HEK293 (cell line): ENCODE data around the gene METTL21A.

ENCODE experiments used
- CTCF ChIA-PET: fragments of 350-600 bp; formaldehyde crosslinking; extraction: SDS; loops from one replicate; lab custom pipeline; 2021; ENCODE audit warnings: antibody characterized with exemption; lab: Yijun Ruan, JAX
- POLR2A ChIA-PET: fragments of 300-600 bp; formaldehyde crosslinking; extraction: SDS; loops from one replicate; lab custom pipeline; 2020; ENCODE audit warnings: antibody characterized with exemption, inconsistent platforms; lab: Yijun Ruan, JAX
- H3K27ac ChIP-seq: fragments of 200-500 bp; sonication (Bioruptor generic); 2 replicates; pipeline ENCODE4 v1.5.1; 2014; ENCODE audit warnings: low read depth, low read length, control low read depth, inconsistent platforms; ENCODE audit errors: extremely low read depth
- H3K36me3 ChIP-seq, 2 experiments: fragments of 200-500 bp in 1 of 2; sonication (Bioruptor generic) in 1 of 2; 1 replicate in 1 of 2; 2 replicates in 1 of 2; pipeline ENCODE4 v1.5.1; 2014 to 2017; ENCODE audit warnings: inconsistent platforms in 2 of 2, low read length in 2 of 2; ENCODE audit not compliant: control insufficient read depth in 2 of 2, insufficient read depth in 1 of 2
- H3K4me1 ChIP-seq: fragments of 200-500 bp; sonication (Bioruptor generic); 2 replicates; pipeline ENCODE4 v1.5.1; 2014; ENCODE audit warnings: mild to moderate bottlenecking, low read length, inconsistent platforms; ENCODE audit not compliant: control insufficient read depth, insufficient read depth
- H3K4me3 ChIP-seq: 2 replicates; pipeline ENCODE4 v1.5.1; 2011; ENCODE audit warnings: low read depth, mild to moderate bottlenecking, control low read depth, low read length, moderate library complexity
- H3K9me3 ChIP-seq: fragments of 200-500 bp; sonication (Bioruptor generic); 2 replicates; pipeline ENCODE4 v1.5.1; 2014; ENCODE audit warnings: low read depth, low read length, inconsistent platforms; ENCODE audit not compliant: control insufficient read depth, insufficient read depth
- OSR2 ChIP-seq: fragments of 450-650 bp; formaldehyde crosslinking; IDR thresholded peaks from 2 replicates; pipeline ENCODE4 v1.5.1; 2016; ENCODE audit warnings: missing biosample characterization, missing genetic modification characterization
- OVOL3 ChIP-seq: fragments of 450-650 bp; formaldehyde crosslinking; IDR thresholded peaks from 2 replicates; pipeline ENCODE4 v1.5.1; 2016; ENCODE audit warnings: missing biosample characterization, missing genetic modification characterization
- PRDM10 ChIP-seq: fragments of 450-650 bp; formaldehyde crosslinking; IDR thresholded peaks from 2 replicates; pipeline ENCODE4 v1.5.1; 2016; ENCODE audit warnings: missing biosample characterization, missing genetic modification characterization
- SCRT2 ChIP-seq: fragments of 450-650 bp; formaldehyde crosslinking; IDR thresholded peaks from 2 replicates; pipeline ENCODE4 v1.5.1; 2016; ENCODE audit warnings: missing biosample characterization, missing genetic modification characterization
- YY2 ChIP-seq: fragments of 450-650 bp; formaldehyde crosslinking; IDR thresholded peaks from 2 replicates; pipeline ENCODE4 v1.5.1; 2016; ENCODE audit warnings: missing biosample characterization, missing genetic modification characterization
- ZIC2 ChIP-seq: fragments of 450-650 bp; formaldehyde crosslinking; IDR thresholded peaks from 2 replicates; pipeline ENCODE4 v1.5.1; 2016; ENCODE audit warnings: missing biosample characterization, missing genetic modification characterization
- ZNF148 ChIP-seq: fragments of 450-650 bp; formaldehyde crosslinking; IDR thresholded peaks from 2 replicates; pipeline ENCODE4 v1.5.0; 2017; ENCODE audit warnings: missing biosample characterization, missing genetic modification characterization, borderline replicate concordance
- ZNF248 ChIP-seq: fragments of 450-650 bp; formaldehyde crosslinking; IDR thresholded peaks from 2 replicates; pipeline ENCODE4 v1.5.1; 2017; ENCODE audit warnings: missing biosample characterization, missing genetic modification characterization
- ZNF335 ChIP-seq: fragments of 450-650 bp; formaldehyde crosslinking; conservative IDR thresholded peaks from 2 replicates; pipeline ENCODE4 v1.5.1; 2016; ENCODE audit warnings: missing biosample characterization, missing genetic modification characterization
- ZNF350 ChIP-seq: fragments of 450-650 bp; formaldehyde crosslinking; IDR thresholded peaks from 2 replicates; pipeline ENCODE4 v1.5.0; 2017; ENCODE audit warnings: missing biosample characterization, mild to moderate bottlenecking, missing genetic modification characterization
- ZNF37A ChIP-seq: fragments of 450-650 bp; IDR thresholded peaks from 2 replicates; pipeline ENCODE4 v1.5.1; 2018; ENCODE audit warnings: missing biosample characterization, missing genetic modification characterization
- ZNF394 ChIP-seq: fragments of 450-650 bp; formaldehyde crosslinking; IDR thresholded peaks from 2 replicates; pipeline ENCODE4 v1.5.1; 2016; ENCODE audit warnings: missing biosample characterization, missing genetic modification characterization, mild to moderate bottlenecking, moderate library complexity, borderline replicate concordance
- ZNF398 ChIP-seq: fragments of 450-650 bp; formaldehyde crosslinking; IDR thresholded peaks from 2 replicates; pipeline ENCODE4 v1.5.1; 2017; ENCODE audit warnings: missing biosample characterization, missing genetic modification characterization
- ZNF426 ChIP-seq: fragments of 450-650 bp; formaldehyde crosslinking; IDR thresholded peaks from 2 replicates; pipeline ENCODE4 v1.5.1; 2017; ENCODE audit warnings: missing biosample characterization, missing genetic modification characterization, mild to moderate bottlenecking, inconsistent platforms, moderate library complexity
- ZNF677 ChIP-seq: fragments of 450-650 bp; IDR thresholded peaks from 2 replicates; pipeline ENCODE4 v1.5.0; 2018; ENCODE audit warnings: missing biosample characterization, mild to moderate bottlenecking, missing genetic modification characterization, moderate library complexity
- TF ChIP-seq, protein P1 (sequence below): fragments of 450-650 bp; formaldehyde crosslinking; IDR thresholded peaks from 2 replicates; pipeline ENCODE4 v1.5.1; 2016; ENCODE audit warnings: missing biosample characterization, missing genetic modification characterization
- TF ChIP-seq, protein P2 (sequence below): fragments of 450-650 bp; formaldehyde crosslinking; IDR thresholded peaks from 2 replicates; pipeline ENCODE4 v1.5.1; 2016; ENCODE audit warnings: missing biosample characterization, missing genetic modification characterization

The METTL21A gene

GRCh38 chr2:207567671-207568070 is 57.5 kb downstream of the METTL21A start:
- ChIA-PET POLR2A (no interaction called here), CTCF (interaction anchor here (1.0 kb wide), 1 partner anchor 59 kb away, joined by 3 read pairs; no protein-coding TSS in a partner anchor)
- Histone ChIP-seq H3K4me3 (no peak overlapping the region), H3K27ac (no peak overlapping the region), H3K36me3 (peaks cover 44 to 52% of the 10 kb centered on the region in 2 experiments), H3K9me3 (no peaks in the 10 kb centered on the region), H3K4me1 (no peaks in the 10 kb centered on the region)
- TF ChIP-seq OSR2 (tag by site-specific recombination), result no peak
- TF ChIP-seq ZNF335 (tag by site-specific recombination), result no peak
- no peak for TF ChIP-seq OVOL3 (tag by site-specific recombination)
- no peak for TF ChIP-seq YY2
- TF ChIP-seq ZNF350 (tag by site-specific recombination), result no peak
- TF ChIP-seq ZNF248 (tag by site-specific recombination), result no peak
- no peak for TF ChIP-seq ZNF677 (tag by site-specific recombination)
- no peak for TF ChIP-seq ZNF148 (tag by site-specific recombination)
- TF ChIP-seq, protein P1, sequence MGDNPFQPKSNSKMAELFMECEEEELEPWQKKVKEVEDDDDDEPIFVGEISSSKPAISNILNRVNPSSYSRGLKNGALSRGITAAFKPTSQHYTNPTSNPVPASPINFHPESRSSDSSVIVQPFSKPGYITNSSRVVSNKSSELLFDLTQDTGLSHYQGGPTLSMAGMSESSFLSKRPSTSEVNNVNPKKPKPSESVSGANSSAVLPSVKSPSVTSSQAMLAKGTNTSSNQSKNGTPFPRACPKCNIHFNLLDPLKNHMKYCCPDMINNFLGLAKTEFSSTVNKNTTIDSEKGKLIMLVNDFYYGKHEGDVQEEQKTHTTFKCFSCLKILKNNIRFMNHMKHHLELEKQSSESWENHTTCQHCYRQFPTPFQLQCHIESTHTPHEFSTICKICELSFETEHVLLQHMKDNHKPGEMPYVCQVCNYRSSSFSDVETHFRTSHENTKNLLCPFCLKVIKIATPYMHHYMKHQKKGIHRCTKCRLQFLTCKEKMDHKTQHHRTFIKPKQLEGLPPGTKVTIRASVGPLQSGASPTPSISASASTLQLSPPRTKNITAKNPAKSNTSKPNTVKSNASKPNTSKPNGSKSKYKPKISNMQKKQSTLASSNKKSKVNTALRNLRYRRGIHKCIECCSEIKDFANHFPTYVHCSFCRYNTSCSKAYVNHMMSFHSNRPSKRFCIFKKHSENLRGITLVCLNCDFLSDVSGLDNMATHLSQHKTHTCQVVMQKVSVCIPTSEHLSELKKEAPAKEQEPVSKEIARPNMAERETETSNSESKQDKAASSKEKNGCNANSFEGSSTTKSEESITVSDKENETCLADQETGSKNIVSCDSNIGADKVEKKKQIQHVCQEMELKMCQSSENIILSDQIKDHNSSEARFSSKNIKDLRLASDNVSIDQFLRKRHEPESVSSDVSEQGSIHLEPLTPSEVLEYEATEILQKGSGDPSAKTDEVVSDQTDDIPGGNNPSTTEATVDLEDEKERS (tag by site-specific recombination), result no peak
- no peak for TF ChIP-seq ZIC2 (tag by site-specific recombination)
- no peak for TF ChIP-seq SCRT2 (tag by site-specific recombination)
- TF ChIP-seq ZNF37A (tag by site-specific recombination), result no peak
- TF ChIP-seq ZNF426 (tag by site-specific recombination), result no peak
- TF ChIP-seq ZNF398 (tag by site-specific recombination), result no peak
- no peak for TF ChIP-seq ZNF394 (tag by site-specific recombination)

DNA sequence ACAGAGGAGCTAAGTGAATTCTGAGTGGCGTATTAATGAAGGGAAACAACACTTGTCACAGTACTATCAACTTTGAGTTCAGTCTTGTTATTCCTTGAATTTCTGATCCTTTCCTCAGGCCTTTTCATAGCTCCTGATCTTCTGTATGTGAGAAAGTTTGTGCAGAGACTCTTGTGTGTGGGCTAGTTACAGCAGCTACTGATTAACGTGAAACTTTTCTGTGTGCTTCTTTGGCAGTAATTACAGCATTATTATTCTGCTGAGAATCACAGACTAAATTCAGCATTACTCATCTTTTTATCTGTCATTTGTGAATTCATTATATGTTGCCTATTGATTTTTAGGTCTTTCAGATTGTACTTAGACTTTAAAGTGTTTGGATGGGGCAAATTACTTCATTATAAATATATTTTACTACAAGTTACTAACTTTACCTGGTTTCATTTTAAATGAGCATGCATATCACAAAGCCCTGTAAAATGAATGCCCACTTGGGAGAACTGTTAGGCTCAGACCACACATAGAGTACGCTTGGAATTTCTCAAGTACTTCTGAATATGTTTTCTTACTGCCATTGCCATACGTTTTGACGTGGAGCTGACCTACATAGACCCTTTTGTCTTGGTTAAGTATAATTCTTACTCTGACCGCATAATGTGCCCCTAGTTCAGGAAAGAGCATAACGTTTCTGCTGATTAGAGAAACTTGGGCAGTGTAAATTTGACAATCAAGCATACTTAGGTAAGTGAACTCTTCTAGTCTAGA is 59.3 kb downstream of the METTL21A start:
- 0 out of 2 replicates have a peak, but pooled peaks have one; percentile 9 for TF ChIP-seq PRDM10 (tag by site-specific recombination)
- TF ChIP-seq, protein P2, sequence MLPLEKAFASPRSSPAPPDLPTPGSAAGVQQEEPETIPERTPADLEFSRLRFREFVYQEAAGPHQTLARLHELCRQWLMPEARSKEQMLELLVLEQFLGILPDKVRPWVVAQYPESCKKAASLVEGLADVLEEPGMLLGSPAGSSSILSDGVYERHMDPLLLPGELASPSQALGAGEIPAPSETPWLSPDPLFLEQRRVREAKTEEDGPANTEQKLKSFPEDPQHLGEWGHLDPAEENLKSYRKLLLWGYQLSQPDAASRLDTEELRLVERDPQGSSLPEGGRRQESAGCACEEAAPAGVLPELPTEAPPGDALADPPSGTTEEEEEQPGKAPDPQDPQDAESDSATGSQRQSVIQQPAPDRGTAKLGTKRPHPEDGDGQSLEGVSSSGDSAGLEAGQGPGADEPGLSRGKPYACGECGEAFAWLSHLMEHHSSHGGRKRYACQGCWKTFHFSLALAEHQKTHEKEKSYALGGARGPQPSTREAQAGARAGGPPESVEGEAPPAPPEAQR (tag by site-specific recombination), result no peak
- Histone ChIP-seq H3K36me3 (peaks cover 35 to 54% of the 10 kb centered on the region in 2 experiments), H3K27ac (no peak overlapping the region), H3K4me3 (no peak overlapping the region), H3K9me3 (no peaks in the 10 kb centered on the region), H3K4me1 (no peaks in the 10 kb centered on the region)
- ChIA-PET POLR2A (interaction anchor here (1.0 kb wide), 1 partner anchor 60 kb away, joined by 4 read pairs; the partner anchor contains the start of gene METTL21A), CTCF (no interaction called here)
